Smooth muscle cell (in vitro differentiated cells): ENCODE measurements around the gene RAD51D. TPM values are rescaled to one million over a fixed set of nuclear protein-coding genes. Genes with fewer than 3 reads are reported as not detected.

Experiments used
- DNase-seq: peaks from one replicate; lab custom pipeline; 2025; ENCODE audit not compliant: unreplicated experiment; lab: John Stamatoyannopoulos, UW
- H2AFZ ChIP-seq: fragments of 200-600 bp; sonication (generic); 2 replicates; pipeline ENCODE4 v1.6.0; 2016; ENCODE audit warnings: antibody characterized with exemption, low read depth, mild to moderate bottlenecking
- H3F3A ChIP-seq: fragments of 200-600 bp; sonication (generic); 2 replicates; pipeline ENCODE4 v1.6.0; 2017; ENCODE audit warnings: antibody characterized with exemption, low read depth
- H3K27ac ChIP-seq: fragments of 200-600 bp; sonication (generic); 2 replicates; pipeline ENCODE4 v1.5.1; 2016; ENCODE audit warnings: low read depth, mild to moderate bottlenecking
- H3K27me3 ChIP-seq: fragments of 200-600 bp; sonication (generic); 2 replicates; pipeline ENCODE4 v1.6.1; 2016; ENCODE audit warnings: low read depth, mild to moderate bottlenecking
- H3K36me3 ChIP-seq: fragments of 200-600 bp; sonication (generic); 2 replicates; pipeline ENCODE4 v1.5.1; 2016; ENCODE audit warnings: low read depth
- H3K4me1 ChIP-seq: fragments of 200-600 bp; sonication (generic); 2 replicates; pipeline ENCODE4 v1.5.1; 2016; ENCODE audit warnings: low read depth
- H3K4me2 ChIP-seq: fragments of 200-600 bp; sonication (generic); 2 replicates; pipeline ENCODE4 v1.6.0; 2016; ENCODE audit warnings: mild to moderate bottlenecking
- H3K4me3 ChIP-seq: fragments of 200-600 bp; sonication (generic); 2 replicates; pipeline ENCODE4 v1.5.1; 2016; ENCODE audit warnings: mild to moderate bottlenecking
- H3K79me2 ChIP-seq: fragments of 200-600 bp; sonication (generic); 2 replicates; pipeline ENCODE4 v1.6.0; 2016; ENCODE audit warnings: low read depth, mild to moderate bottlenecking
- H3K9ac ChIP-seq: fragments of 200-600 bp; sonication (generic); 2 replicates; pipeline ENCODE4 v1.6.0; 2016; ENCODE audit warnings: low read depth
- H3K9me3 ChIP-seq: fragments of 200-600 bp; sonication (generic); replicated peaks from 2 replicates; pipeline ENCODE4 v1.5.1; 2016; ENCODE audit warnings: low read depth
- H4K20me1 ChIP-seq: fragments of 200-600 bp; sonication (generic); 2 replicates; pipeline ENCODE4 v1.6.0; 2016; ENCODE audit warnings: low read depth
- WGBS: methylation state at CpG from one replicate; pipeline ENCODE4 v1.1.7; 2016; ENCODE audit warnings: low lambda C conversion rate; 5-methylcytosine and 5-hydroxymethylcytosine counted together
- polyA plus RNA-seq: library from polyadenylated mRNA; unstranded; fragments of >200 nt; fragmentation: Nextera tagmentation; extraction: Ambion mirVana; gene quantifications from 2 replicates; pipeline ENCODE4 v1.2.1, GENCODE V29; 2016
- total RNA-seq: library from RNA; depleted of rRNA; stranded (reverse); fragments of >200 nt; gene quantifications from 2 replicates; pipeline ENCODE4 v1.2.3, GENCODE V29; 2014
- TF ChIP-seq, protein P1 (sequence below): fragments of 200-600 bp; sonication (generic); IDR thresholded peaks from 2 replicates; pipeline ENCODE4 v1.5.1; 2017; ENCODE audit warnings: borderline replicate concordance, mild to moderate bottlenecking, antibody characterized with exemption; ENCODE audit not compliant: insufficient read depth, poor library complexity, severe bottlenecking

Gene RAD51D
- total and polyA plus RNA-seq, 2 experiments from 2014 or later = 1.4 to 5.5 TPM

GRCh38 chr17:35103271-35103670, 16.4 kb downstream of the RAD51D start:
- Histone ChIP-seq H3K27me3 (no peaks in the 10 kb centered on the region), H3K36me3 (no peaks in the 10 kb centered on the region), H3K4me2 (no peak overlapping the region), H3K27ac (no peak overlapping the region), H4K20me1 (no peaks in the 10 kb centered on the region), H2AFZ (no peak overlapping the region), H3K4me1 (no peaks in the 10 kb centered on the region), H3F3A (no peaks in the 10 kb centered on the region), H3K9me3 (no peaks in the 10 kb centered on the region), H3K4me3 (no peak overlapping the region), H3K9ac (no peak overlapping the region), H3K79me2 (no peaks in the 10 kb centered on the region)
- DNase-seq = no peak
- 87% methylated on average over 5 of the region's 5 CpGs for WGBS
- TF ChIP-seq, protein P1, sequence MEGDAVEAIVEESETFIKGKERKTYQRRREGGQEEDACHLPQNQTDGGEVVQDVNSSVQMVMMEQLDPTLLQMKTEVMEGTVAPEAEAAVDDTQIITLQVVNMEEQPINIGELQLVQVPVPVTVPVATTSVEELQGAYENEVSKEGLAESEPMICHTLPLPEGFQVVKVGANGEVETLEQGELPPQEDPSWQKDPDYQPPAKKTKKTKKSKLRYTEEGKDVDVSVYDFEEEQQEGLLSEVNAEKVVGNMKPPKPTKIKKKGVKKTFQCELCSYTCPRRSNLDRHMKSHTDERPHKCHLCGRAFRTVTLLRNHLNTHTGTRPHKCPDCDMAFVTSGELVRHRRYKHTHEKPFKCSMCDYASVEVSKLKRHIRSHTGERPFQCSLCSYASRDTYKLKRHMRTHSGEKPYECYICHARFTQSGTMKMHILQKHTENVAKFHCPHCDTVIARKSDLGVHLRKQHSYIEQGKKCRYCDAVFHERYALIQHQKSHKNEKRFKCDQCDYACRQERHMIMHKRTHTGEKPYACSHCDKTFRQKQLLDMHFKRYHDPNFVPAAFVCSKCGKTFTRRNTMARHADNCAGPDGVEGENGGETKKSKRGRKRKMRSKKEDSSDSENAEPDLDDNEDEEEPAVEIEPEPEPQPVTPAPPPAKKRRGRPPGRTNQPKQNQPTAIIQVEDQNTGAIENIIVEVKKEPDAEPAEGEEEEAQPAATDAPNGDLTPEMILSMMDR = no peak

DNA sequence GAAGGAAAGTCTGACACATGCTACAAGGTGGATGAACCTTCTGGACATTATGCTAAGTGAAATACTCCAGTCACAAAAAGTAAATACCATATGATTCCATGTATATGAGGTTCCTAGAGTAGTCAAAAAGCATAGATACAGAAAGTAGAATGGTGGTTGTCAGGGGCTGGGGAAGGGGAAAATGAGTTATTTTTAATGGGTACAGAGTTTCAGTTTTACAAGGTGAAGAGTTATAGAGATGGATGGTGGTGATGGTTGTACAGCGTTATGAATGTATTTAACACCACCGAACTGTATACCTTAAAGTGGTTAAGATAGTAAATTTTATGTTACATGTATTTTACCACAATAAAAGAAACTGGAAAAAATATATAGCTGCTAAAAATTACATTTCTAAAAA, 17.9 kb downstream of the RAD51D start:
- no peaks in the 10 kb centered on the region for H3K4me1 ChIP-seq
- no peaks in the 10 kb centered on the region for H4K20me1 ChIP-seq
- 98% methylated on average over 2 of the region's 2 CpGs for WGBS
- no peak overlapping the region for H3K4me2 ChIP-seq
- H3K9me3 ChIP-seq = no peaks in the 10 kb centered on the region
- TF ChIP-seq, protein P1 = no peak
- H3K27ac ChIP-seq = no peak overlapping the region
- DNase-seq = no peak
- H3K4me3 ChIP-seq = no peak overlapping the region
- no peaks in the 10 kb centered on the region for H3K79me2 ChIP-seq
- no peaks in the 10 kb centered on the region for H3F3A ChIP-seq
- no peaks in the 10 kb centered on the region for H3K36me3 ChIP-seq
- H3K27me3 ChIP-seq = no peaks in the 10 kb centered on the region
- no peak overlapping the region for H2AFZ ChIP-seq
- no peak overlapping the region for H3K9ac ChIP-seq

DNA sequence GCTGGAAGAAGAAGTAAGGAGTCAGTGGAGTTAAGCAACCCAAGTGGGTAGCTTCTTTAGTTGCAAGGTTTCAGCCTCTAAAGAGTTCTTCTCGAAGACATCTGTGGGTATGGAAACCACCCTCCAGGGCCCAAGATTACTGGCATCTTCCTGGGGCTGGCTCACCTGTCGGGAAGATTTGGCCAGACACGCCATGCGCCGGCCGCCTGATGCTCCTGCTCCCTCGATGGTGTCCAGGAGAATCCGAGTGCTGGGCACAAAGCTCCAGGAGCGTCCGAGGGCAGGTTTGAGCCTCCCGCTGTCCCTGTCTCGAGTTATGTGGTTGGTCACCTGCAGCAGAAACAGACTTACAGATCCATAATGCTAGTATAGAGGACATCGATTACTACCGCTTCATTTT, 18.6 kb downstream of the RAD51D start:
- 99% methylated on average over 14 of the region's 14 CpGs for WGBS
- DNase-seq = no peak
- TF ChIP-seq, protein P1 = no peak

GRCh38 chr17:35099908-35100307, 19.8 kb downstream of the RAD51D start:
- Histone ChIP-seq H3K79me2 (no peaks in the 10 kb centered on the region), H4K20me1 (no peaks in the 10 kb centered on the region), H3K9ac (no peak overlapping the region), H3K4me2 (no peak overlapping the region), H3K4me3 (no peak overlapping the region), H3K27ac (no peak overlapping the region), H3K27me3 (no peaks in the 10 kb centered on the region), H3K9me3 (no peaks in the 10 kb centered on the region), H2AFZ (no peak overlapping the region), H3K36me3 (no peaks in the 10 kb centered on the region), H3K4me1 (no peaks in the 10 kb centered on the region), H3F3A (no peaks in the 10 kb centered on the region)
- TF ChIP-seq, protein P1 = no peak
- WGBS = 95% methylated on average over 3 of the region's 3 CpGs
- DNase-seq = no peak

More for the DNA sequence above, 18.6 kb downstream of the RAD51D start:
- no peak overlapping the region for H2AFZ ChIP-seq
- no peak overlapping the region for H3K27ac ChIP-seq
- H3F3A ChIP-seq = no peaks in the 10 kb centered on the region
- H3K4me3 ChIP-seq = no peak overlapping the region
- H3K9me3 ChIP-seq = no peaks in the 10 kb centered on the region
- H3K9ac ChIP-seq = no peak overlapping the region
- no peaks in the 10 kb centered on the region for H3K36me3 ChIP-seq
- H3K27me3 ChIP-seq = no peaks in the 10 kb centered on the region
- no peaks in the 10 kb centered on the region for H3K4me1 ChIP-seq
- no peaks in the 10 kb centered on the region for H4K20me1 ChIP-seq
- no peak overlapping the region for H3K4me2 ChIP-seq
- H3K79me2 ChIP-seq = no peaks in the 10 kb centered on the region
